ENCODE data around the gene SLC6A8.
"Not testable (repeated sequence)": the region's sequence is repeated elsewhere in the genome, so short reads cannot be mapped to it uniquely, and the experiment has no call there.

Gene SLC6A8

GRCh38 chrX:153728951-153729631, 41.4 kb downstream of the SLC6A8 start:
- ATAC-seq (replicated peaks): no peak
- peaks cover 19 to 25% of the 10 kb centered on the region in 2 donors for H3K36me3 Mint-ChIP-seq
- H3K9me3 Mint-ChIP-seq: peaks cover 1 to 9% of the 10 kb centered on the region in 2 donors
- H3K4me3 Mint-ChIP-seq: no peak overlapping the region
- peaks cover 19 to 39% of the 10 kb centered on the region in 2 donors for H3K4me1 Mint-ChIP-seq
- DNase-seq: no peak
- no peaks in the 10 kb centered on the region for H3K27me3 Mint-ChIP-seq
- peak overlapping the region; percentile 56 for H3K27ac Mint-ChIP-seq

DNA sequence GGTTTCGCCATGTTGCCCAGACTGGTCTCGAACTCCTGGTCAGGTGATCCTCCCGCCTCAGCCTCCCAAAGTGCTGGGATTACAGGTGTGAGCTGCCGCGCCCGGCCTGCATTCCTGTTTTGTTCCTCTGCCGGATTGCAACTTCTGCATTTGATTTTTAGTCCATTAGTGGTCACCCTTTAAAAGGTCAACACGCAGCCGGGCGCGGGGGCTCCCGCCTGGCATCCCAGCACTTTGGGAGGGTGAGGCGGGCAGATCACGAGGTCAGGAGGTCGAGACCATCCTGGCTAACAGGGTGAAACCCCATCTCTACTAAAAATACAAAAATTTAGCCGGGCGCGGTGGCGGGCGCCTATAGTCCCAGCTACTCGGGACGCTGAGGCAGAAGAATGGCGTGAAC, 42.4 kb downstream of the SLC6A8 start:
- H3K27ac Mint-ChIP-seq; H3K4me3 Mint-ChIP-seq; DNase-seq; H3K27me3 Mint-ChIP-seq; H3K9me3 Mint-ChIP-seq; ATAC-seq (replicated peaks): not testable (repeated sequence)
- Mint-ChIP-seq H3K36me3 (peaks cover 22 to 29% of the 10 kb centered on the region in 2 donors), H3K4me1 (peaks cover 19 to 39% of the 10 kb centered on the region in 2 donors)

DNA sequence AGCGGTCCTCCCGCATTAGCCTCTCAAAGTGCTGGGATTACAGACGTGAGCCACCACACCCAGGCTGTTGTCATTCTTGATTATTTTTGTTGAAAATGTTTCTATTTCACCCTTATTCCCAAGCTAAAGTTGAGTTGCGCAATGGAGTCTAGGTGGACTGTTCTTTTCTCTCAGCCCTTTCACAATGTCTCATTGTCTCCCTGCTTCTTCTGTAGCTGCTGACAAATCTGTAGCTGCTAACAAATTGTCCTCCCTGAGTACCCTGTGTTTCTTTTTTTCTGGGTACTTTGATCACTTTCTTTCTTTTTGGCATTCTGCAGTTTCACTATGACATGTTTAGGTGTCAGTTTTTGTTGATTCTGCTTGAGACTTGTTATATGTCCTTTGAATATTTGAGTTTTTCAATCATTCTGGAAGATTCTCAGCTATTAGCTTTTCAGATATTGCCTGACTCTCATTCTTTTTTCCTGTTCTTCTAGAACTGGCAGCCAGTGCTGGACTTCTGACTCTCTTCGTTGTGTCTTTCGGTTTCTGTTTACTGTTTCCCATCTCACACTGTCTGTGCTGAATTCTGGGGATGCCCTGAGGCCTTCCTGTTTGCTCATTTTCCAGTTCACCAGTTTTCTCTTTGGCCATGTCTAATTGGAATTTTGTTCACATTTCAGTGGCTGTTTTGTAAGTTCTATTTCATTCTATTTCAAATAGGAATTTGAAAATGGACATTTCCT, 43.6 kb downstream of the SLC6A8 start:
- Mint-ChIP-seq H3K4me3 (no peak overlapping the region), H3K36me3 (peaks cover 25 to 29% of the 10 kb centered on the region in 2 donors), H3K4me1 (peaks cover 14 to 33% of the 10 kb centered on the region in 2 donors), H3K27me3 (no peaks in the 10 kb centered on the region), H3K27ac (peak overlapping the region; percentile 37), H3K9me3 (peaks cover 1 to 9% of the 10 kb centered on the region in 2 donors)
- DNase-seq (no peak), ATAC-seq (replicated peaks) (no peak)

DNA sequence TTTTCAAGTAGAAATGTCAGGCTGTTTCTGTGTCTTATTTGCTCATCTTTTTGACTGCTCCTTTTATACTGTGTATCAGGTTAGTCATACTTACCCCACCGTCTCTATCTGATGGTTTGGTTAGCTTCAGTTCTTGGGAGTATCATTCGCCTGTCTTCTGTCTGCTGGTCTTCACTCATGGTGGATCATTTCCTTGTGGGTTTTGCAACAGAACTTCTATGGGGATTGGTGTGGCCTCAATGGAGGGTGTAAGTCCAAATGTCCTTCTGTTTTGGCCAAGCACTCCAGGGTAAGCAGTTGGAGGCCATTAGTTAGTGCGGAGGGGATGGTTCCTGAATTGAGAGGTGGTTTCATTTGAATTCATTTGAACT, 44.1 kb downstream of the SLC6A8 start:
- H3K27me3 Mint-ChIP-seq: no peaks in the 10 kb centered on the region
- H3K4me1 Mint-ChIP-seq: peaks cover 13 to 27% of the 10 kb centered on the region in 2 donors
- peaks cover 29 to 33% of the 10 kb centered on the region in 2 donors for H3K36me3 Mint-ChIP-seq
- DNase-seq (no peak), ATAC-seq (replicated peaks) (no peak)
- no peak overlapping the region for H3K4me3 Mint-ChIP-seq
- H3K9me3 Mint-ChIP-seq: peaks cover 1 to 9% of the 10 kb centered on the region in 2 donors
- H3K27ac Mint-ChIP-seq: no peak overlapping the region

- Mint-ChIP-seq H3K36me3 (peaks cover 29 to 34% of the 10 kb centered on the region in 2 donors), H3K27ac (no peak overlapping the region), H3K9me3 (peaks cover 1 to 9% of the 10 kb centered on the region in 2 donors), H3K27me3 (no peaks in the 10 kb centered on the region), H3K4me3 (no peak overlapping the region), H3K4me1 (peaks cover 7 to 22% of the 10 kb centered on the region in 2 donors)
- DNase-seq (no peak), ATAC-seq (replicated peaks) (no peak)
Observed at GRCh38 chrX:153732401-153732800, 44.7 kb downstream of the SLC6A8 start.

DNA sequence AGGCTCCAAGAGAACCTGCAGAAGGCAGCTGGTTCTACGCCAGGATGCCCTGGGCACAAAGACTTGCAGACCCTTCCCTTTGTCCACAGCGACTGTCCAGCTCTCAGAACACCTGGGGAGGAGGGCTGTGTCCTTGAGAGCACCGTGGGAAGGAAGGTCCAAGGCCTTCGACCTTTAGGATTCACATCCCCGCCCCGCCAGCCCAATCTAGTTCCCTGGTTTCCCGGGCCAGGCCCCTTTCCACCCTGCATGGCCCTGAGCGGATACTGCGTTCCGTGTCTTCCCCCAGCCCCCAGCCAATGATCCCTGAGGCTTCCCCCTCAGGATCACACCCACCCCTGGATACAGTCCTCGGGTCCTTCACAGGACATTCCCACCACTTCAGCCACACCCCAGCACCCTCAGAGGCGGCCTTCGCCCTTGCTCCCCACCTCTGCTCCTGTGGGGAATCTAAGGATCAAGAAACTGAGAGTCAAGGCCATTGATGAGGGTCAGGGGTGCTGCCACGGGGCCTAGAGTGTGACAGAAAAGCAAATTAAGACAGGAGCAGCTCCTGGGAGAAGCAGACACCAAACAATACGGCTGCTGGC, 46.0 kb downstream of the SLC6A8 start:
- ATAC-seq (replicated peaks) (no peak), DNase-seq (no peak)
- Mint-ChIP-seq H3K36me3 (peaks cover 30 to 38% of the 10 kb centered on the region in 2 donors), H3K9me3 (peaks cover 1 to 9% of the 10 kb centered on the region in 2 donors), H3K27ac (no peak overlapping the region), H3K4me1 (peaks cover 4 to 17% of the 10 kb centered on the region in 2 donors), H3K4me3 (no peak overlapping the region), H3K27me3 (no peaks in the 10 kb centered on the region)

DNA sequence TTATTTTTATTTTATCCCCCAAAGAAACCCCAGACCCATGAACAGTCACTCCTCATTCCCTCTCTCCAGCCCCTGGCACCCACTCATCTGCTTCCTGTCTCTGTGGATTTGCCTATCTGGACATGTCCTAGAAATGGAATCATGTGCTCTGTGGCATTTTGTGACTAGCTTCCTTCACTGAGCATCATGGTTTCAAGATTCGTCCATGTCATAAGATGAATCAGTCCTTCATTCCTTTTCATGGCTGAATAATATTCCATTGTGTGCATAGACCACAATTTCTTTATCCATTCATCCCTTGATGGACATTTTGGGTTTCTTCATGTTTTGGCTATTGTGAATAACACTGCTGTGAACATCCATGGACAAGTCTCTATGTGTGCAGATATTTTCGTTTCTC, 47.1 kb downstream of the SLC6A8 start:
- no peak overlapping the region for H3K4me3 Mint-ChIP-seq
- peaks cover 1 to 9% of the 10 kb centered on the region in 2 donors for H3K9me3 Mint-ChIP-seq
- DNase-seq (no peak), ATAC-seq (replicated peaks) (no peak)
- no peaks in the 10 kb centered on the region for H3K27me3 Mint-ChIP-seq
- peaks cover 4 to 17% of the 10 kb centered on the region in 2 donors for H3K4me1 Mint-ChIP-seq
- no peak overlapping the region for H3K27ac Mint-ChIP-seq
- H3K36me3 Mint-ChIP-seq: peaks cover 31 to 36% of the 10 kb centered on the region in 2 donors

- Mint-ChIP-seq H3K27ac (no peak overlapping the region), H3K4me3 (no peak overlapping the region), H3K4me1 (peaks cover 4 to 19% of the 10 kb centered on the region in 2 donors), H3K36me3 (peaks cover 31 to 36% of the 10 kb centered on the region in 2 donors), H3K9me3 (peaks cover 1 to 9% of the 10 kb centered on the region in 2 donors), H3K27me3 (no peaks in the 10 kb centered on the region)
- DNase-seq (no peak), ATAC-seq (replicated peaks) (peak; percentile 47 to 49)
Observed at GRCh38 chrX:153735274-153735673, 47.5 kb downstream of the SLC6A8 start.

DNA sequence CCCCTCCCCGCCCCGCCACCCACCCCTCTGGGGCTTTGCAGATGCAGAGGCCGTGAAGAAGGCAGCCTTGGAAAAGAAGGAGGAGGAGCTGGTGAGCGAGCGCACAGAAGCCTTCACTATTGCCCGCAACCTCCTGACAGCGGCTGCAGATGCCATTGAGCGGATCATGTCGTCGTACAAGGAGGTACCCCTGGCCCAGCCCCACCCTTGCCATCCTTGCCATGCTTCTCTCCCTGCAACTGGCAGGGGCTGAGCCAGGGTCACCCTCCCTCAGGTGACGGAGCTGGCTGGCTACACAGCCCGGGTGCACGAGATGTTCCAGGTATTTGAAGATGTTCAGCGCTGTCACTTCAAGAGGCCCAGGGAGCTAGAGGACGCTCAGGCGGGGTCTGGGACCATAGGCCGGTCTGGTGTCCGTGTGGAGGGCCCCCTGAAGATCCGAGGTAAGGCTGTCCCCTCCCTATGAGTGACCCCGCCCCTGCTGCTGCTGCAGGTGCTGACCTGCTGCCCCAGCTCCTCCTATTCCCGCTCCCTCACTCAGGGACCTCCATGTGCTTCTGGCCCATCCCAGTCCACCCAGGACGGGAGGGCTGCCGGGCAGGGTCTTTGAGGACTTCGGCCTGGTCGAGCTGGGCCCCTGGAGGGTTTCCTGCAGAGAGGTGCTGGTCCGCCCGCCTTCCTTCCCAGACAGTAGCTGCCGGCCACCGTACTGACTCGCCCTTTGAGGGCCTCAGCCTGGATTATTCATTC, 48.5 kb downstream of the SLC6A8 start:
- Mint-ChIP-seq H3K27me3 (no peaks in the 10 kb centered on the region), H3K9me3 (peaks cover 1 to 8% of the 10 kb centered on the region in 2 donors), H3K4me3 (no peak overlapping the region), H3K36me3 (peaks cover 30% of the 10 kb centered on the region in 2 donors), H3K4me1 (peaks cover 5 to 23% of the 10 kb centered on the region in 2 donors), H3K27ac (no peak overlapping the region)
- DNase-seq: no peak
- no peak for ATAC-seq (replicated peaks)

DNA sequence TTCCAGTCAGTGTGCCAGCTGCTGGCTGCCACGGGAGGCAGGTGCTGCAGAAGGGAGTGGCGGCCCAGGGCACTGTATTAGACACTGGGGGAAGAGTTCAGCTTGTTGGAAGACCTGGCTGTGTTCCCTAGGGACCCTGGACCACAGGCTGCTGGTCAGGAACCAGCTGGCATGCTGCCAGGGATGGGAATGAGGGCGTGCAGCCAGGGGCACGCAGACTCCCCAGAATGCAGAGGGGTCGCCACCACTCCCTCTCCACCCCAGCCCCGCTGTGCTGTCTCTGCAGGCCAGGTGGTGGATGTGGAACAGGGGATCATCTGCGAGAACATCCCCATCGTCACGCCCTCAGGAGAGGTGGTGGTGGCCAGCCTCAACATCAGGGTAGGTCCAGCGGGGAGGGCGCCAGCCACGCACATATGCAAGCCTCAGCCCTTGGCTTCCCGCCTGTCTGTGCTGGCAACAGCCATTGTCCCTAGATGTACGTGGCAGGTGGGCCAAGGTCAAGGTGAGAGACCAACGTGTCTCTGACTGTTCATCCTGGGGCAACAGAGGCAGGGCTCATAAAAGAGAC, 49.2 kb downstream of the SLC6A8 start:
- peaks cover 22 to 23% of the 10 kb centered on the region in 2 donors for H3K36me3 Mint-ChIP-seq
- peaks cover 4 to 22% of the 10 kb centered on the region in 2 donors for H3K4me1 Mint-ChIP-seq
- H3K4me3 Mint-ChIP-seq: no peak overlapping the region
- ATAC-seq (replicated peaks) (no peak), DNase-seq (no peak)
- no peak overlapping the region for H3K27ac Mint-ChIP-seq
- peaks cover 0 to under 1% of the 10 kb centered on the region in 2 donors for H3K9me3 Mint-ChIP-seq
- no peaks in the 10 kb centered on the region for H3K27me3 Mint-ChIP-seq

GRCh38 chrX:153738056-153738605, 50.4 kb downstream of the SLC6A8 start:
- no peak for DNase-seq
- ATAC-seq (replicated peaks): no peak

DNA sequence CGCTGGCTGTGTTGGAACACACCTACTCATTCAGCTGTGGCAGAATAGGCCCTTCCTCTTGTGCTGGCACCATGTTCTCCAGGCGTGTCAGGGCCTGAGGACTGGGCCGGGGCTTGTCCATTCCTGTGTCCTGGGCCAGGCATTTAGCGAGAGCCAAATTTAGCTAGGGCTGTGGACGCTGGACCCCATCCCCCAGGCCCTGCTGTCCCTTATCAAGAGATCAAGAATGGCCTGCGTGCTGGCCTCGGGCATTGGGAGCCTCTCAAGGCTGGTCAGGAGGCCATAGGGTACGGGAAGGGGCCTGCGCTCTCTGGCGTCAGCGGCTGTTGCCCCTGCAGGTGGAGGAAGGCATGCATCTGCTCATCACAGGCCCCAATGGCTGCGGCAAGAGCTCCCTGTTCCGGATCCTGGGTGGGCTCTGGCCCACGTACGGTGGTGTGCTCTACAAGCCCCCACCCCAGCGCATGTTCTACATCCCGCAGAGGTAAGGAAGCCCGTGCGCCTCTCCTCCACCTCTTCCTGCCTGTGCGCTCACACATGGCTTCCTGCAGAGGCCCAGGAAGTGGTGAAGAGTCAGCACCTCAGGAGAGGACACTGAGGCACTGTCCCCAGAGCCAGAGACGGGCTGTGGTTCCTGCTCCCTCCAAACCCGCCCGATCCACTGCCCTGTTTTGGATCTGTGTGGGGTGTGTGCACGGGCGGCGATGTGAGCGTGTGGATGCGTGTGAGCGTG, 52.2 kb downstream of the SLC6A8 start:
- H3K4me1 Mint-ChIP-seq: peaks cover 12 to 35% of the 10 kb centered on the region in 2 donors
- no peak overlapping the region for H3K4me3 Mint-ChIP-seq
- DNase-seq: no peak
- no peak for ATAC-seq (replicated peaks)
- H3K27ac Mint-ChIP-seq: peak overlapping the region; percentile 14
- H3K36me3 Mint-ChIP-seq: peaks cover 12 to 14% of the 10 kb centered on the region in 2 donors
- no peaks in the 10 kb centered on the region for H3K9me3 Mint-ChIP-seq
- H3K27me3 Mint-ChIP-seq: no peaks in the 10 kb centered on the region

More at GRCh38 chrX:153738056-153738605, 50.4 kb downstream of the SLC6A8 start:
- no peaks in the 10 kb centered on the region for H3K9me3 Mint-ChIP-seq
- no peak overlapping the region for H3K4me3 Mint-ChIP-seq
- peaks cover 17% of the 10 kb centered on the region in 2 donors for H3K36me3 Mint-ChIP-seq
- H3K4me1 Mint-ChIP-seq: peaks cover 8 to 24% of the 10 kb centered on the region in 2 donors
- no peak overlapping the region for H3K27ac Mint-ChIP-seq
- no peaks in the 10 kb centered on the region for H3K27me3 Mint-ChIP-seq

DNA sequence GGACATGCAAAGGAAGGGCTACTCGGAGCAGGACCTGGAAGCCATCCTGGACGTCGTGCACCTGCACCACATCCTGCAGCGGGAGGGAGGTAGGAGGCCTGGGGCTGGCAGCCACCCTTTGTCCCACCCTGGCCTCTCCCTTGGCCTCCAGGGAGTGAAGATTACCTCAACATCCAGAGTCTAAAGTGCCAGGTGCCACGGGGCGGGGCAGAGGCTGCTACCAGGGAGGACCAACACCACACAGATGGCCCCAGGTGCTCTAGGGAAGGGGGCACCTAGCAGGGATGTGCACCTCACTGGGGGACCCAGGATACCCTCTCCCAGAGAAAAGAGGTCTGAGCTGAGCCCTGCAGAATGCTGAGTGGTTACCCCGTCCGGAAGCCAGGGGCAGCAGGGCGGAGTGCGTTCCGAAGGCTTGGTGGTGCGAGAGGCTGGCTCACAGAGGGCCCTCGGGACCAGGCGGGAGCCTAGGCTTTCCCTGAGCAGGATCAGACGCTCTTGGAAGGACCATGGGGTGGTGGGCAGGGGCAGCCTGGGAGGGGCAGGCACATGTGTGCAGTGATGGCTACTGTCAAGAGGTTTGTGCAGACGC, 53.0 kb downstream of the SLC6A8 start:
- H3K9me3 Mint-ChIP-seq: no peaks in the 10 kb centered on the region

More for the DNA sequence above, 53.0 kb downstream of the SLC6A8 start:
- Mint-ChIP-seq H3K4me3 (no peak overlapping the region), H3K27me3 (no peaks in the 10 kb centered on the region), H3K4me1 (peaks cover 15 to 40% of the 10 kb centered on the region in 2 donors), H3K27ac (no peak overlapping the region), H3K36me3 (peaks cover 9 to 11% of the 10 kb centered on the region in 2 donors)
- DNase-seq (no peak), ATAC-seq (replicated peaks) (no peak)

All from stimulated activated naive B cell treated with anti-CD40 and anti-IgM and Interleukin-4, amounts not matched to agents 10 μg/mL and 1 μg/mL and 100 μg/mL, for 72 hours (primary cell).